ENCODE measurements around the gene TRANK1.
"Not testable (repeated sequence)": the region's sequence is repeated elsewhere in the genome, so short reads cannot be mapped to it uniquely, and the experiment has no call there.

TRANK1 gene

GRCh38 chr3:36893137-36893557 is 51.7 kb downstream of the TRANK1 start:
- no peak for DNase-seq (ENCODE audit: low read depth in 2 of 2, low spot score in 1 of 2)

GRCh38 chr3:36892457-36893136 is 52.3 kb downstream of the TRANK1 start:
- no peak for DNase-seq (ENCODE audit: low read depth in 2 of 2, low spot score in 1 of 2)

GRCh38 chr3:36891701-36892160 is 53.1 kb downstream of the TRANK1 start:
- DNase-seq (ENCODE audit: low read depth in 2 of 2, low spot score in 1 of 2): no peak

- DNase-seq (ENCODE audit: low read depth in 2 of 2, low spot score in 1 of 2): not testable (repeated sequence)
Observed at GRCh38 chr3:36891097-36891496, 53.8 kb downstream of the TRANK1 start.

- DNase-seq (ENCODE audit: low read depth in 2 of 2, low spot score in 1 of 2): no peak
Observed at GRCh38 chr3:36890261-36890660, 54.6 kb downstream of the TRANK1 start.

DNA sequence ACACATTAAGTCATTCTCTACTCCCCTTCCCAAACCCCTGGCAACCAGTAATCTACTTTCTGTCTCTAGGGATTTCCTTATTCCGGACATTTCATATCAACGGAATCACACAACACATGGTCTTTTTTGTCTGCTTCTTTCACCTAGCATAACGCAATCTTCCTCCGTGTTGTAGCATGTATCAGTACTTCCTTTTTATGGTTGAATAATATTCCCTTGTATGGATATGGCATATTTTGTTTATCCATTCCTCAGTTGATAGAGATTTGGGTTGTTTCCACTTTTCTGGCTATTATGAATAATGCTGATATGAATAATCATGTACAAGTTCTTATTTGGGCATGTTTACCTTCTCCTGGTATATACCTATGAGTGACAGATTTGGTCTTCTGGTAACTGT is 63.1 kb downstream of the TRANK1 start:
- no peak for DNase-seq (ENCODE audit: low read depth in 2 of 2, low spot score in 1 of 2)

DNA sequence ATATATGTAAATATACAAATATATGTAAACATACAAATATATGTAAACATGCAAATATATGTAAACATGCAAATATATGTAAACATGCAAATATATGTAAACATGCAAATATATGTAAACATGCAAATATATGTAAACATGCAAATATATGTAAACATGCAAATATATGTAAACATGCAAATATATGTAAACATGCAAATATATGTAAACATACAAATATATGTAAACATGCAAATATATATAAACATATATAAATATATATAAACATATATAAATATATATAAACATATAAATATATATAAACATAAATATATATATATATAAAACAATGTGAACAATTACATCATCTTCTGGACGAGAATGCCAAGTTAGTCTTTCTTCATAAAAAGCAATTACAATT is 65.0 kb downstream of the TRANK1 start:
- not testable (repeated sequence) for DNase-seq (ENCODE audit: low read depth in 2 of 2, low spot score in 1 of 2)

- DNase-seq (ENCODE audit: low read depth in 2 of 2, low spot score in 1 of 2): no peak
Observed at GRCh38 chr3:36877930-36878685, 66.7 kb downstream of the TRANK1 start.

DNA sequence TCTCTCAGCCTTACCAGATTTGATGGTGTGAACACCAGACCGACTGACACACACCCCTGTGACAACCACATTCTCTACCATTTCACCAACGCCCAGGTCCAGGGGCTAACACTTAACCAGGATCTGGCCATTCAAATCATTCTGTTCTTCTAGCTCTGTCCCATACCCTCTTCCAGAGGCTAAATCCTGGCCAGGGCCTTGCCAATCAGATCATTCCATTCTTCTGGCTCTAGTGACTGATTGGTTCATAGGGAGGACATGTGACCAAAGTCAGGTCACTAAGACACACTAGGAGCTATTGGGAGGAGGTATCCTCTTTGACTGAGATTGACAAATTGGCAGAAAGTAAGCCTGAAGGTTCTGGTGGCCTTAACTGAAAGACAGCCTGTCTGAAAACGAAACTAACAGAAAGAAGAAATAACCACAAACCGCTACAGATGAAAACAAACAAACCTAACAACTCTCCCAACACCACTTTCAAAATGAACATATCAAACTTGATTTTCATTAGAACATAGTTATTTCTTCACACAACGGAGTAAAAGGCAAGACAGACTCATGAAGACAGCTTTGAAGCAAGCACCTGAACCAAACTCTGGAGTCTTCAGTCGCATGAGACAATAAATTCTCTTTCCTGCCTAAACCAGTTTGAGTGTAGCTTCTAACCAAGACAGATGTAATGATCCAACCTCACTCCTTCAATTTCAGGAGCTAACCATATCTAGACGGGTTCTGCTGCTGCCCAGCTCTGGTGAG is 68.5 kb downstream of the TRANK1 start:
- peak in 1 of 2 donors; percentile 11 for DNase-seq (ENCODE audit: low read depth in 2 of 2, low spot score in 1 of 2)

- DNase-seq (ENCODE audit: low read depth in 2 of 2, low spot score in 1 of 2): no peak
Observed at GRCh38 chr3:36875397-36875796, 69.5 kb downstream of the TRANK1 start.

GRCh38 chr3:36874424-36874823 is 70.4 kb downstream of the TRANK1 start:
- DNase-seq (ENCODE audit: low read depth in 2 of 2, low spot score in 1 of 2): no peak

DNA sequence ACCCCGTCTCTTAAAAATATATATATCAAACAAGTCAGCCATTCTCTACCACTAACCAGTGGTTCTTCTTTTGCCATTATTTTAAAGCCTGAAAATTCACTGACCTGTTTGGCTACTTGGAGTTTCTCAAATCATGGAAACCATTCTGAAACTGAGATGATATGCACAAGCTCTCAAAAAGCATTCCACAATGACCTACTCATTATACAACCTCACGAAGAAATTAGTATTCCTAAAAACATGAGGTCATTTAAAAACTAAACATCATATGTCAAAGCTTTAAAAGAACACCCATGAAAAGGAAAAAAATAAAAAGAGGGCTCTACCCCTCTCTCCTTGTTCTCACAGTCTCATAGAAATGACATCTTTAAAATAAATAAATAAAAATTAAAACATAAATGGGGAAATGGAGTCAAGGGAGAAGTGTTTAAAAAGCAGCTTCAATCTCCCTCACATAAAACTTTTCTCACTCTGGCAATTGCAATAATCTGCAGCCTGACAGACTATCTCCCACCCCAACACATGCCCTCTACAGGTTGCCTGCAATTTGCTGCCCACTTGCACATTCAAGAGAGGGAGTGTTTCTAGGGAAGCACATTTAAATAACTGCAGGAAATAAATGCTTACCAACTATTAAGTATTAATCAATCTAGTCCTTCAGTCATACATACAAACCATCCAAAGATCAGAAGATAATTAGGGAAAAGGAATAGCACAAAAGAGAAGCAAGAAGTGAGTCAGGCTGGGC is 73.3 kb downstream of the TRANK1 start:
- no peak for DNase-seq (ENCODE audit: low read depth in 2 of 2, low spot score in 1 of 2)

DNA sequence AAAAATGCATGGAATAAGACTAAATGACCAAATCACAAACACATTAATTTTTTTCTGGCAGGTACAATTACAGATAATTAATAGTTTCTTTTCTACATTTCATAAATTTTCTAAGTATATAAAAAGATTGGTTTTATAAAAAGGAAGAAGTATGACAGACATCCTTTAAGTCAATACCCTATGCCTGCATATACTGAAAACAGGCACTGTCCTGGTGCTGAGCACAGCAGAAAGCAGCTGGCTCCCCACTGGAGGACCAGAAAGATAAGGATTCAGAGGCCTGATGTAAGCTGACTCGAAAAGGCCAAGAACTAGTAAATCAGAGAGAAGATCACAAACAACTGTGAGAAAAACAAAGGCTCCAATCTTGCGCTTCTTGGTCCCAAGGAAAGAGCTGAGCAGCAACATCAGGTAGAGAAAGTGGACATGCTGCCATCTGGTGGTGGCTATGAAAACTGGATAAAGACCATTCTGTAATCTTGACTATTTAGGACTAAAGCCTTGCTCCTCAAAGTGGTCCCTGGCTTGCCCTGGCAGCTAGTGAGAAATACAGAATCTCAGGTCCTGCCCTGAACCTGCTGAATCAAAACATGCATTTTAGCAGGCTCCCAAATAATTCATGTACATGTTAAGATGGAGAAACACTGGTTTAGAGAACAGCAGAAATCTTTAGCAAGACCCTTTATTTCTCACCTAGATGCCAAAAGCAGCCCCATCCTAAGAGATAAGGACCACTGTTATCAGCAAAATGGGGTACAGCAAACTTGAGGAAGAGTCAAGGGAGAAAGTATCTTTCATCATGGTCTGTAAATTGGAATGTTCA is 76.0 kb downstream of the TRANK1 start:
- DNase-seq (ENCODE audit: low read depth in 2 of 2, low spot score in 1 of 2): peak in 1 of 2 donors; percentile 10

GRCh38 chr3:36867810-36868209 is 77.0 kb downstream of the TRANK1 start:
- DNase-seq (ENCODE audit: low read depth in 2 of 2, low spot score in 1 of 2): no peak

DNA sequence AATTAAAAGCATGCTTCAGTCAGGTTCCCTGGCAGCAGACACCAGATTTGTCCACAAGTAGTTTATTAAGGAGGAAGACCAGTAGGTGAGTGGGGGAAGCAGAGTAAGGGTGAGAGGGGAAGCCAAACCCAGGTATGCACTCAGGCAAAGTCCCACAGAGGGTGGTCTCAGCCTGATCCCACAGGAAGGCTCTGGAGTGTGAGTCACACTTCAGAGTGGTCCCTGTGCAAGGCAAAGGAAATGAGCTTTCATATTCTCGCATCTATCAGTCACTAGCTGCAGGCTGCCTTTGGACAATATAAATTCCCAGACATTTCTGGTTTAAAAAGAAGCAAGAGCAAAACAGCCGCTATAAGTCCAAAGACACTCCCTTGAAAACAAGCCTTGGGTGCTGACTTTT is 78.5 kb downstream of the TRANK1 start:
- no peak for DNase-seq (ENCODE audit: low read depth in 2 of 2, low spot score in 1 of 2)

- DNase-seq (ENCODE audit: low read depth in 2 of 2, low spot score in 1 of 2): no peak
Observed at GRCh38 chr3:36864180-36865053, 80.4 kb downstream of the TRANK1 start.

- DNase-seq (ENCODE audit: low read depth in 2 of 2, low spot score in 1 of 2): no peak
Observed at GRCh38 chr3:36862076-36862755, 82.6 kb downstream of the TRANK1 start.

DNA sequence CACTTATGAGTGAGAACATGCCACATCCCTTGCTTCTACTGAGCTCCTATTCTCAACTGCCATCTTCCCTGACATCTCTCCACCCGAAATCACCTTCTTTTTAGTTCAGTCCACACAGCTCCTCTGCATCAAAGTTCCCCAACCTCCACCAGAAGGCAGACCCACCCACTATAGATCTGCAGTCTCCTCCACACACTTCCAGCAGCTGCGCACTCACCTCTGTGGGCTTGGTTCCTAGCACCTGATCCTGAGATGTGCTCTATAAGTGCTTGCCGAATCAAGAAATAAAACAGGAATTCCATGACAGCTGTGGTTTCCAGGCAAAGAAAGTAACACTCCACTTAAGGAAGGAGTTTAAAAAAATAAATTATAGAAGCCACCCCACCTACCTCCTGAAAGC is 85.4 kb downstream of the TRANK1 start:
- no peak for DNase-seq (ENCODE audit: low read depth in 2 of 2, low spot score in 1 of 2)

GRCh38 chr3:36852071-36852470 is 92.8 kb downstream of the TRANK1 start:
- DNase-seq (ENCODE audit: low read depth in 2 of 2, low spot score in 1 of 2): no peak
